MV-4-11 (cell line): ENCODE data around the gene RHOF.
A peak's percentile ranks its signal among the peaks of the same experiment; 100 is the strongest.
"Not testable (repeated sequence)": the region's sequence is repeated elsewhere in the genome, so short reads cannot be mapped to it uniquely, and the experiment has no call there.

Experiments used
- DNase-seq: peaks from one replicate; lab custom pipeline; 2025; lab: John Stamatoyannopoulos, UW

The RHOF gene

DNA sequence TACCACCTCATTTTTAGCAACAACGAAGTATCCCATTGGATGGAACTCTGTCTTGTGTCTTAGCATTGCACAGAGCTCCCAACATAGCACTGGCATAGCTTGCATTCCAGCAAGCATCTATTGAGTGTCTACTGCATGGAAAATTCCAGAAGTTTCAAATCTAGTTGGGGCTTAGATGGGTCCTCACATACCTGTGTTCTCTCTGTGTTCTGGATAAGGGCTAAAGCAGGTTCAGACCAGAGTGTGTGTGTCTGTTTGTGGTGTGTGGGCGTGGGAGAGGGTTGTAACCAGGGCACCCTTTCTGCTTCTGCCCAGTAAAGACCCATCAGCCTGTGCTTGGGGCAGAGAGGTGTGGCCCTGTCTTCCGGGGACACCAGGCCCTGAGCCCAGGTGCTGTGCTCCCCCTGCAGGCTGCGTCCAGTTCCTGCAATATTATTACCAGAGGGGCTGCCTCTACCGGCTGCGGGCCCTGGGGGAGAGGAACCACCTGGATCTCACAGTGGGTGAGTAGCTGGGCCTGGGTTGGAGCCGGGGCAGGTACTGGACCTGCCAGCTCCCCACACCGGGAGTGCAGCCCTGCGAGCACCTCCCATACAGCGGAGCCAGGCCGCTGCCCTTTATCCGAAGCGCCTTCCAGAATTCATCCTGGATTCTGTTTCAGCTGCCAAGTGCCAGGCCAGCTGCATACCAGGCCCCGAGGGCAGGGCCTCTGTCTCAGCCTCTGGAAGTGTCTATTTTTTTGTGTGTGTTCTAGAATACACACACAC is 20.3 kb downstream of the RHOF start:
- DNase-seq = peak; percentile 58

DNA sequence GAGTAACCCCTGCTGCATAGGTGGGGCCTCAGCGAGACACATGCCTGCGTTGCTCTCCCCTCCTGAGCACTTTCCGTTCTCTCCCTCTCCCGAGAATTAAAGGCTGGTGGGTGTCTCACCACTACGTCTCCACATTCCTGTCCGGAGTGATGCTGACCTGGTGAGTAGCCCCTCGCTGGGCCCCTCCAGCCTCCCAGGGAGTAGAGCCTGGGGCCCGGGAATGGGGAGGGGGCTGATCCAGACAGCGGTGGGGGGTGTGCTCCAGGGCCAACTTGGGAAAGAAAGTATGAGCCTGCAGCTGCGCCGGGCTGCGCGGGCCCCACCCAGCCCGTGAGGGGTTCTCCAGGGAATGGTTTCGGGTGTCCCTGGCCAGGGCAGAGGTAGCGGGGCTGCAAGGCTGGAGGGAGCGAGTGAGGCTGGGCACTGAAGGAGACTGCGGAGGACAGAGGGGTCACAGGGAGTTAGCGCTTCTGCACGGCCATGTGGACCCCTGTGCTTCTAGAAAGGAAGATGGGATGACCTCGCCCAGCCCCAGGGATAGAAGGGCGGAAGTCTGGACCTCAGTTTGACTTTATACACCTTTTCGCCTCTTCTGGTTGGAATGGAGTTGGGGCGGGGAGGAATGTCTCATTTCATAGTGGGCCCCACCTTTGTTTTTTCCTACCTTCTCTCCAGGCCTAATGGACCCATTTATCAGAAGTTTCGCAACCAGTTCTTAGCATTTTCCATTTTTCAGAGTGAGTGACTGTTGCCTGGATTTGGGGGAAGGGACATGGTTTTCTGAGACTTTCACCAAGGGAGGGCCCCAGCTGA is 22.5 kb downstream of the RHOF start:
- no peak for DNase-seq

DNA sequence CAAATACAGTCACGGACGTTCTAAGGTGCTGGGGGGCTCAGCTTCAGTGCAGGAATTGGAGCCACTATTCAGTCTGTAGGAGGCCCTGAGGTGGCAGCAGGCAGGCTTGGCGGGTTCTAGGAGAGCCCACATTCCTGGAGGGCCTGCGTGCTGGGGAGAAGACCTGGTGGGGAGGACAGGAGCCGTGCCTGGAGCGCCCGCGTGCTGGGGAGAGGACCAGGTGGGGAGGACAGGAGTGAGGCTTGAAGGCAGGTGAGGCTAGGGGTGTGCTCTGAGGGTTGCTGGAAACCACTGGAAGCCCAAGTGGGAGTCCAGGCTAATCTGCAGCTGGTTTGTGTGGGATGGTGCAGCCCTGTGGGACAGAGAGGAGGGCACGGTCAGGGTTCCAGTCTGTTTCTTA is 23.1 kb downstream of the RHOF start:
- DNase-seq = no peak

DNA sequence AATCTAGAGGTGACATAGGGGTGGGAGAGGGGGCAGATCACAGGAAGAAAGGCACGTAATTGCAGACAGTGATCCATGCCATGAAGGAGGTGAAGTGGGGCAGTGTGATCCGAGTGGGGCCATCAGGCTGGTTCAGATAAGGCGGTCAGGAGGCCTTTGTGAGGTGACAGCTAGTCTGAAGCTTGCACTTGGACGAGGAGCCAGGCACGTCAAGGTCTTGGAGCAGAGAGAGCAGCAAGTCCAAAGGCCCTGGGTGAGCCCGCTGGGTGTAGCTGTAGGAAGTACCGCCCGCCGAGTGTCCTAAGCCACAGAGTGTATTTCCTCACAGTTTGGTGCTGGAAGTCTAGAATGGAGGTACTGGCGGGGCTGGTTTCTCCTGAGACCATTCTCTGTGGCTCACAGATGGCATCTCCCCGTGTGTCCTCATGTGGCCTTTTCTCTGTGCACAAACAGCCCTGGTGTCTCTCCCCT is 23.6 kb downstream of the RHOF start:
- peak; percentile 80 for DNase-seq

DNA sequence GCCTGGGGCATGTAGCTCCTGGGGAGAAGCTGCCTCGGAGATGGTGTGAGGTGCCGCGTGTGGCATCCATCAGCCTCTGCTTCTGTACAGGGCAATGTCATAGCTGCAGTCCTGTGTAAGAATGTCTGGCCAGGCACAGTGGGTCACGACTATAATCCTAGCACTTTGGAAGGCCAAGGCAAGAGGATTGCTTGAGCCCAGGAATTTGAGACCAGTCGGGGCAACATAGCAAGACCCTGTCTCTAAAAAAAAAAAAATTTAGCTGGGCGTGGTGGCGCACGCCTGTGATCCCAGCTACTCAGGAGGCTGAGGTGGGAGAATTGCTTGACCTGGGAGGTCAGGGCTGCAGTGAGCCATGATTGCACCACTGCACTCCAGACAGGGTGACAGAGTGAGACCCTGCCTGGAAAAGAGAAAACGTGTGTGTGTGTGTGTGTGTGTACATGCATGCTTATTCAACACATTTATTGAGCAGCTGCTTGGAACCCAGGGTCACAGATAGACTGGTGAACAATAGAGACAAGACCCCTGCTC is 24.1 kb downstream of the RHOF start:
- no peak for DNase-seq

DNA sequence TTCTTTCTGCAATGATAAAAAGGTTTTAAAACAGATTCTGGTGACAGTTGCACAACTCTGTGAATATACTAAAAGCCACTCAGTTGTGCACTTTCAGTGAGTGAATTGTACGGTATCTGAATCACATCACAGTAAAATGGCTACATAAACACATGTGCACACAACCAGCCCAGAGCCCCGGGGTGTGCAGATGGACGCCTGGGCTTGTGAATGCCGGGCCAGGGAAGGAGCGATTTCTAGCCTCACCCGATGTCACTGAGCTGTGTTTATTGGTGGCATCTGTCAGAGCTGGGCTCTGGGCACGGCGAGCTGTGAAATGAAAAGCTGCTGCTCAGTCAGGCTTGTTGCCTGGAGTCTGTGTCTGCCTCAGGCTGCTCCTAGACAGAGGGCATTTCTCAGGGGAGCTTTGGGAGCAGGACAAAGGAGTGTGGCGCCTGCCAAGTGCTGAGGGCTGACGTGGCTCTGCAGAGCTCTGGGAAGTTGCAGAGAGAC is 25.9 kb downstream of the RHOF start:
- DNase-seq = no peak

DNA sequence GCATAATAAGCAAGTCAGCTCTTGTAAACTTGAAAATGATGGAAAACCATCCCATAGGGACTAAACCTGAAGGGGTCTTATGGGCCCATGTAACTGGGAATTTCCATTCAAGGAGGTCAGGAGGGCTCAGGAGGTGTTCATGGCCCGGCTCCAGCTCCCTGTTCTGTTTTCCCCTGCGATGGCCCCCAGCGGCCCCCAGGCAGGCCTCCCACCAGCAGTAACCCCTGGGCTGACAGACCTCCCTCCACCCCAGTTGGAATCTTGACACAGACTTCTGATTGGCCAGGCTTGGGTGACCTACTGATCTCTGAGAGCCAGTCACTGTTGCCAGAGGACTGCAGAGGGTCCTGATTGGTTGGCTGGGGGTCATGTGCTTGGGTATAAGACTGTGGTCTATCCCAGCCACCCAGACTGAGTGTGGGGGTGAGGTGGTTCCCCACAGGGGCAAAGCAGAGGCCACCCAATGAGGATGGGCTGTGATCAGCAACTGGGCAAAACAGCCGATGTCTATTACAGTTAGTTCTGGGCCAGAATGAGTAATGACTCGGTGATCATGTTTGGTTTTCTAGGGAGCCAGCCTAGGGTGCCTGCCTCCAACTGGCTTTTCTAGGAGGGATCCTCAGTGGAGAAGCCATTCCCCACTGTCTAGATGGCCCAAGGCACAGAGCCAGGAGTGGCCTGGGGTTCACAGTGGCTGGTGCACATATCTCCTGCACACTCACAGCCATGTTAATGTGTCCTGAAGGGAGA is 27.0 kb downstream of the RHOF start:
- DNase-seq = no peak

DNA sequence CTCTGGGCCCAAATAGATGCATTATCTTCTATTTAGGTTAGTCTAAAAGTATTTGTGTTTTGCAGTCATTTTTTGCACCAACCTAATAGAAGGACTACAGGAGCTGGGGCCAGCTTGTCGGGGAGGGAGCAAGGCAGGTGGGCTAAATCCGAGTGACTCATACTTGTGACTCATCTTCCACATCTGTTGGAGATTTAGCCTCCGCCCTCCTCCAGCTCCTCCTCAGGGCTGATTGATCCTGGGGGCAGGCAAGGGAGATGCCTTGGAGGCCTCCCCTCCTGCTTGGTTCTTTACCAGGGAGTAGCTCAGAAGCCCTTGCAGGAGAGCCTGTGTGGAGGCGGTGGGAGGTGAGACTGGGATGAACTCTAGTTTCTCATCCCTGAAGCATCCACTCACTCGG is 27.9 kb downstream of the RHOF start:
- DNase-seq = peak; percentile 24

DNA sequence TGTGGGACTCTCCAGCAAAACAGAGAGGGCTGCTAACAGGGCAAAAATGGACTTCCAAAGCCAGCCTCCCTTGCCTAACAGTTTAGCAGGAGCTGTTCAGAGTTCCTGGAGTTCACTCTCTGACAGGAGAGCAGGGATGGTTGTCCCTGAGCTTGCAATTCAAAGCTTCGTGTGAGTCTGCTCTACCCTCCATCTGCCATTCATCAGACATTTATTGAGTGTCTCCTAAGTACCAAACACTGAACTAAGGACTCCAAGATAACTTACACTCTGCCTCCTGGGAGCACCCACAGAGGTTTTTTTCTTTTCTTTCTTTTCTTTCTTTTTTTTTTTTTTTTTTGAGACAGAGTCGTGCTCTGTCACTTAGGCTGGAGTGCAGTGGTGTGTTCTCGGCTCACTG is 28.7 kb downstream of the RHOF start:
- DNase-seq = no peak

DNA sequence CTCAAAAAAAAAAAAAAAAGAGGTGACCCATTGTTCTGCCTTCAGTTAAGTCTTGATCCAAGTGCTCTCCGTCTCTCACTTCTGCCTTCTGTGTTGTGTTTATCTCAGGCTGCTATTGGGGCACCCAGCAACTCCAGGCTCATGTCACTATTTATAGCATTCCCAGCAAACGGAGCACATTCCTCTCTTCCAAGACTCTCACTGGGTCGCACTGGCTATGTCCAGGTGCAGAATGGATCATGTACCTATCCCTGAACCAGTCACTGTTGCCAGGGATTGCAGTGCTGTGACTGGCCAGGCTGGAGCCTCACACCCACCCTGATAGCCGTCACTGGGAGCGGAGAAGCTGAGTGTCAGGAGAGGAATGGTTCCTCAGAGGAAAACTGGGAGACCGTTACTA is 31.2 kb downstream of the RHOF start:
- DNase-seq = no peak

DNA sequence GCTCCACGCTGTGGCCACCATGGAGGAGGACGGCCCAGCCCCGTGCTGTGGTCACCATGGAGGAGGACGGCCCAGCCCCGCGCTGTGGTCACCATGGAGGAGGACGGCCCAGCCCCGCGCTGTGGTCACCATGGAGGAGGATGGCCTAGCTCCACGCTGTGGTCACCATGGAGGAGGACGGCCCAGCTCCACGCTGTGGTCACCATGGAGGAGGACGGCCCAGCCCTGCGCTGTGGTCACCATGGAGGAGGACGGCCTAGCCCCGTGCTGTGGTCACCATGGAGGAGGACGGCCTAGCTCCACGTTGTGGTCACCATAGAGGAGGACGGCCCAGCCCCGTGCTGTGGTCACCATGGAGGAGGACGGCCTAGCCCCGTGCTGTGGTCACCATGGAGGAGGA is 35.0 kb downstream of the RHOF start:
- DNase-seq = not testable (repeated sequence)

DNA sequence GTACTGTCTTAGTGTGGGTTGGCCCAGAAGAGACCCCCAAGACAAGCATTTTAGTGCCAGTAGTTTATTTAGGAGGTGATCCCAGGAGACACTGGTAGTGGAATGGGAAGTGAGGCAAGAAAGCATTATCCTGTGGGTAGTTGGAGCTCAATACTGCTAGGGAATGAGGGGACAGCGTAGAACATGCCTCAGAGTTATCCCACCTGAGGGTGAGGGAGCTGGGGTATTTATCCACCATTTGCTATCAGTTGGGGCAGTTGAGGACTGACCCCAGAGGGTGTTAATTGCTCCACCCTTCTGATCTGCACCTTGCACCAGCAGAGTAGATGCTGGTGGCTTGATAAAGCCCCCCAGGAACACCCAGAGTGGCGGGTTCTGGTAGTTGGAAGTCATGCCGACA is 37.9 kb downstream of the RHOF start:
- DNase-seq = no peak

DNA sequence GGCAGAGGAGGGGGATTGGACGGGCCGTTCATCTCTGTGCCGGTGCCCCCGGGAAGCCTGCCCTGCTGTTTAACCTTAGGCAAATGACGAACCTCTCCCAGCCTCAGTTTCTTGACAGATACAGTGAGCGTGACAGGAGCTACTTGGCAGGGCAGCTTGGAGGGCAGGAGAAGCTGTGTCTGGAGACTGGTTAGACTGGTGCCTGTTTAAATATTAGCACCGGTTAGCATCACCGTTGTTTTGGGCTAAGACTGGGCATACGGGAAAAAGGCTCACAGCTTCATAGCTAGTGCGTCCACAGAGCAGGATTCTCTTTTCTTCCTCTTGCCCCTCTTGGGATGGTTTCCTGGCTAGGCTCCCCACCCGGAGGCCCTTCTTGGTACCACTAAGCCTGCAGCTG is 38.7 kb downstream of the RHOF start:
- DNase-seq = no peak

DNA sequence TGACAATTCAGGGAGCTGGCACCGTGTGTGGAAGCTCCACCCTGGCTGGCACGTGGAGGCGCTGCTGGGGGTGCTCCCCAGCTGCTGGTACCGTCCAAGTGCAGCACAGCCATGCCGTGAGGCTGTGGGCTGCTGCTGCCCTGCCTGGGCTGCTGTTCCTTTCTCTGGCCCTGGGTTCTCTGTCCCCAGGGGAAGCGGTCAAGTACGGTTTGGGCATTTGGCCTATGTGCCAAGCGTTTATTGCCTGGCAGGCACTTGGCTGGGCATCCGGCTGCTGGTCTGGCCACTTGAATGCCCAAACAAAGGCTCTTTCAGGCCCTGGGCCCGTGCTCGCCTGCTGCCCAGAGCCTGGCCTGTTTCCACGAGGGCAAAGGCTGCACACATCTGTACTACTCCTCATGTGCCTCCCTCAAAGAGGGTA is 39.6 kb downstream of the RHOF start:
- DNase-seq = no peak

DNA sequence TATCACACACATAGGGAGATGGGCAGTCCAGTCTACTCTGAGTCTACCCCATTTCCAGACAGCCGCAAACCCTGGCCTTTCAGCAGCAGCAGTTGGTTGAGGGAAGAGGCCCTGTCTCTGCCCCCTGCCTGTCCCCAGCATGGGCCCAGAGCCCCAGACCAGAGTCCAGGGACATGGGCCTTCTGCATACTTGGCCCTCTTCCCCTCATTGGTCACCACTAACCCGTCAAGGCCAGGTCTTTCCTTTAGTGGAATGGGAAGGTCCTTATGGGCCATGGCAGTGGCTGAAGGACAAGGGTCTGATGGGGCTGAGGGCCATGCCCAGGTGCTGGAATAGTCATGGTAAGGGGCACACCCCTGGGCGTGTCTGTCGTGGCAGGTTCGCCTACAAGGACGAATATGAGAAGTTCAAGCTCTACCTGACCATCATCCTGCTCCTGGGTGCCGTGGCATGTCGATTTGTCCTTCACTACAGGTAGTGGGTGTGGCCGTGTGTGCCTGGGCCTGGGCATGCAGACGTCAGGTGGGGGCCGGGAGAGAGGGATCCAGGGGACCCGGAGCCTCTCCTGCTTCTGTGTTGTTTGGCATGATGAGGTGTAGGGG is 41.6 kb downstream of the RHOF start:
- DNase-seq = no peak

DNA sequence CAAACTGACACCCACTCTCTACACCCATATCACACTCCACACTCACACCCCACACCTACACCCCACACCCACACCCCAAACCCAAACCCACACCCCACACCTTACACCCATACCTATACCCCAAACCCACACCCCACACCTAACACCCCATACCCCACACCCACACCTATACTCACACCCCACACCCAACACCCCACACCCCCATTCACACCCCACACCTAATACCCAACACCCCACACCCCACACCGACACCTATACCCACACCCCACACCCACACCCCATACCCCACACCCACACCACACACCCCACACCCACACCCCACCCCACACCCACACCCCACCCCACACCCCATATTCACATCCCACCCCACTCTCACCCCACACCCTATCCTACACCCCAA is 42.5 kb downstream of the RHOF start:
- DNase-seq = no peak

DNA sequence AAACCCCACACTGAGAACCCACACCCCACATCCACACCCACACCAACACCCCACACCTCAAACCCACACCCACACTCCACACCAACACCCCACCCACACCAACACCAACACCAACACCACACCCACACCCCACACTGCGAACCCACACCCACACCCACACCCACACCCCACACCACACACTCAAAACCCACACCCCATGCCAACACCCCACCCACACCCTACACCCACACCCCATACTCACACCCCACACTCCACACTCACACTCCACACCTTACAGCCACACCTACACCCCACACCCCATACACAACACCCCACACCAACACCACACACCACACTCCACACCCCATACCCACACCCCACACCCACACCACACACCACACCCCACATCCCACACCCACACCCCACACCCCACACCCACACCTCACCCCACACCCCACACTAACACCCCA is 43.0 kb downstream of the RHOF start:
- no peak for DNase-seq

DNA sequence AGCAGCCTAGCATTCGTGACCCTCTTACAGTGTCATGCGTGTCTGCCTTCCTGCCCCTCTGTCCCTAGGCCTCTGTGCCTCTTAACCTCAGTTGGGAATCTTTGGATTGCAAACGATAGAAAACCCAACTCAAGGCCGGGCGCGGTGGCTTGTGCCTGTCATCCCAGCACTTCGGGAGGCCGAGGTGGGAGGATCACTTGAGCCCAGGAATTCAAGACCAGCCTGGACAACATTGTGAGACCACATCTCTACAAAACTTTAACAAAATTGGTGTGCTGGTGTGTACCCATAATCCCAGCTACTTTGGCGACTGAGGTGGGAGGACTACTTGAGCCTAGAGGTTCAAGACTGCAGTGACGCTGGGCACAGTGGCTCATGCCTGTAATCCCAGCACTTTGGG is 44.2 kb downstream of the RHOF start:
- DNase-seq = no peak

DNA sequence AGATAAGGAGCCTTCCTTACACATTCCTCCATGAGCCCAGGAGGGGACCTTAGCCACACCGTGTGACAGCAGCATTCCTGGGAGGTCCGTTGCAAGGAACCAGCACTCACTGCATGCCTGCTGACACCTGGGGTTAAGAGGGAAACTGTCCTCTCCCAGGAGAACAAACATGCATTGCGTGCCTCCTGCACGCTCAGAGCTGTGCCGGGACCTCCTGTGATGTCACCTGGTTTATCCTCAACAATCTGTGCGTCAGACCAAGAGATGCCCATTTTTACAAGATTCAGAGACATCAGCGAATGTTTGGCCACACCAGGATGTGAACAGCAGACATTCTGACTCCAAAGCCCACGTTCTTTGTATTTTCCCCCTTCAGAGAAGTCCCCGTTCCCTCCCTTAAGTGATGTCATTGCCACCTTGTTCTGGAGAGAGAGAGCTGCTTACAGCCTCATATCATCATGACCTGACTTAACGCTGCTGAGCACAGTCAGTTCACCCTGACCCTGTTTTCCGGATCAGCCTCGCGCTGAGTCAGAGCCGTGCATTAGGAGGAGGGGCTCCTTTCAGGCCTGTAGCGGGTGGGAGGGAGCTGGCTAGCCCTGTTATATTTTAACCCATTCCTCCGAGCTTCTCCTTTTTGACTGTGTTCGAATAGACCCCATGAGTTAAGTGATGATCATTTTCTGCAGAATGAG is 44.8 kb downstream of the RHOF start:
- peak; percentile 51 for DNase-seq

DNA sequence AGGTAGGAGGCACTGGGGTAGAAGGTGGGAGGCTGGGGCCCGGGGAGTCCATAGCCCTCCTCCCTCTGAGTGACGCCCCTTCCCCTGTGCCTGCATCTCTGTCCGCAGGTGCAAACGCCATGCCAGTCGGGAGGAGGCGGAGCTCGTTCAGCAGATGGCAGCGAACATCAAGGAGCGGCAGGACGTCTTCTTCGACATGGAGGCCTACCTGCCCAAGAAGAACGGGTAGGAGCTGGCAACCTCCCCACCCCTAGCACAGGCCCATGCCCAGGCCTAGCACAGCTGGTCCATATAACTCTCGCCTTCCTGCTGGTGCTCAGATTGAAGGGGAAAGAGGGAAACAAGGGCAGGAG is 45.3 kb downstream of the RHOF start:
- DNase-seq = no peak

DNA sequence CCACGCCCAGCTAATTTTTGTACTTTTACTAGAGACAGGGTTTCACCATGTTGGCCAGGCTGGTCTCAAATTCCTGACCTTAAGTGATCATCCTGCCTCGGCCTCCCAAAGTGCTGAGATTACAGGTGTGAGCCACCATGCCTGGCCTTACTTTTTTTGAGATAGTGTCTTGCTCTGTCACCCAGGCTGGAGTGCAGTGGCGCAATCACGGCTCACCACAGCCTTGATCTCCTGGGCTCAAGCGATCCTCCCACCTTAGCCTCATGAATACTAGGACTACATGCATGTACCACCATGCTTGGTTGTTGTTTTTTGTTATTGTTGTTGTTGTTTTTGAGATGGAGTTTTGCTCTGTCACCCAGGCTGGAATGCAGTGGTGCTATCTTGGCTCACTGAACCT is 47.9 kb downstream of the RHOF start:
- not testable (repeated sequence) for DNase-seq
